WTC11 (cell line): ENCODE data around the gene SMCP.

ENCODE experiments used
- CBFB ChIP-seq: sonication (generic); formaldehyde crosslinking; IDR thresholded peaks from 2 replicates; pipeline ENCODE4 v1.8.1; 2022; ENCODE audit warnings: mild to moderate bottlenecking, low read depth, missing genetic modification reagents
- CTCF ChIP-seq: fragments of 200-600 bp; IDR thresholded peaks from 2 replicates; pipeline ENCODE4 v1.8.0; 2022; ENCODE audit warnings: antibody characterized with exemption
- ESRRA ChIP-seq: sonication (generic); formaldehyde crosslinking; IDR thresholded peaks from 2 replicates; pipeline ENCODE4 v1.8.1; 2022; ENCODE audit warnings: mild to moderate bottlenecking, missing genetic modification reagents, borderline replicate concordance
- FOXP1 ChIP-seq: sonication (generic); formaldehyde crosslinking; IDR thresholded peaks from 2 replicates; pipeline ENCODE4 v1.8.0; 2022; ENCODE audit warnings: missing genetic modification reagents, mild to moderate bottlenecking, moderate library complexity, borderline replicate concordance
- FOXP4 ChIP-seq: sonication (generic); formaldehyde crosslinking; IDR thresholded peaks from 2 replicates; pipeline ENCODE4 v1.8.0; 2022; ENCODE audit warnings: mild to moderate bottlenecking, missing genetic modification reagents
- TCF7 ChIP-seq: sonication (generic); formaldehyde crosslinking; IDR thresholded peaks from 2 replicates; pipeline ENCODE4 v1.8.0; 2022; ENCODE audit warnings: mild to moderate bottlenecking, low read depth, missing genetic modification reagents, moderate library complexity
- TEAD4 ChIP-seq: sonication (generic); formaldehyde crosslinking; IDR thresholded peaks from 2 replicates; pipeline ENCODE4 v1.8.0; 2022; ENCODE audit warnings: mild to moderate bottlenecking, missing genetic modification reagents

- TF ChIP-seq FOXP4 (CRISPR knock-in tag) = no peak
- no peak for TF ChIP-seq CTCF
- TF ChIP-seq TEAD4 (CRISPR knock-in tag) = no peak
- no peak for TF ChIP-seq FOXP1
- no peak for TF ChIP-seq CBFB
- TF ChIP-seq TCF7 (CRISPR knock-in tag) = no peak
- no peak for TF ChIP-seq ESRRA (CRISPR knock-in tag)
Observed at GRCh38 chr1:152861374-152861773, 16.7 kb upstream of the SMCP start.
